ENCODE measurements around the gene CXCR4.

The CXCR4 gene

DNA sequence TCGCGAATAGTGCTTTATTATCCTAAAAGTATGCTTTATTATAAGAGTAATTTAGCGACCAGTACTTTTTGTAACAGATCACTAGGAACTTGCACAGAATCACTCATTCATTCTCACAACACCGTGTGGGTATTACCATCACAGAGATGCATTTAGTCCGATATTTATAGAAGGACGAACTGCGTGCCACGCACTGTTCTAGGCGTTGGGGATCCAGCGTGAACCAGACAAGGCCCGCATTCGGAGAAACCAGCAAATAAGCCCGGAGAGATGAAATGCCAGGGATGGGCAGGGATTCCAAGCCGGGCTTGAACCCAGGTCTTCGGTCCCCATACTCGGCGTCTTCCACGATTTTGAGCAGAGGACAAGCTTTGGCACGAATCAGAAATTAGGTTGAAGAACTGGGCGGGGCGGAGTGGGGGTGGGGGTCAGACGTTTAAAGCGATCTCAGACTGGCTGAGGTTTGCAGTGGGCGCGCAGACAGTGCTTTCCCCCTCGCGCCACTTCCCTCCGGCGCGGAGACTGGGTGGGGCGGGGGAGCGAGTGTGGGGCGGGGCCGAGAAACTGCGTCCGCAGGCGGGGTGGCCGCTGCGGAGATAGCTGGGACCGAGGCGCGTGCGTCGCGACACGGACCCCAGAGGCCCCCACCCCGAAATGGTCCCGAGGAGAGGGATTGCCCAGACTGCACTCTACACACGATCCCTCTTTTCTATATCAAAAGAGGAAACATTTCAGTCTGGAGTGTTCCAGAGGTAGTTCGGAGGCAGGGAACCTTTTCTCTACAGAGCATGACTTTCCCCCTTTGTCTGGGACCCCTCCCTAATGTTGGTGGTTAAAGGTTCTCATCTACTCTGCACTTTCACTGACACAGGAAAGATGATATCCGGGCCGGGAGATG is 1.1 kb upstream of the CXCR4 start:
- DNase-seq (ENCODE audit: low spot score) = peak; percentile 73
- TF ChIP-seq, protein P1, sequence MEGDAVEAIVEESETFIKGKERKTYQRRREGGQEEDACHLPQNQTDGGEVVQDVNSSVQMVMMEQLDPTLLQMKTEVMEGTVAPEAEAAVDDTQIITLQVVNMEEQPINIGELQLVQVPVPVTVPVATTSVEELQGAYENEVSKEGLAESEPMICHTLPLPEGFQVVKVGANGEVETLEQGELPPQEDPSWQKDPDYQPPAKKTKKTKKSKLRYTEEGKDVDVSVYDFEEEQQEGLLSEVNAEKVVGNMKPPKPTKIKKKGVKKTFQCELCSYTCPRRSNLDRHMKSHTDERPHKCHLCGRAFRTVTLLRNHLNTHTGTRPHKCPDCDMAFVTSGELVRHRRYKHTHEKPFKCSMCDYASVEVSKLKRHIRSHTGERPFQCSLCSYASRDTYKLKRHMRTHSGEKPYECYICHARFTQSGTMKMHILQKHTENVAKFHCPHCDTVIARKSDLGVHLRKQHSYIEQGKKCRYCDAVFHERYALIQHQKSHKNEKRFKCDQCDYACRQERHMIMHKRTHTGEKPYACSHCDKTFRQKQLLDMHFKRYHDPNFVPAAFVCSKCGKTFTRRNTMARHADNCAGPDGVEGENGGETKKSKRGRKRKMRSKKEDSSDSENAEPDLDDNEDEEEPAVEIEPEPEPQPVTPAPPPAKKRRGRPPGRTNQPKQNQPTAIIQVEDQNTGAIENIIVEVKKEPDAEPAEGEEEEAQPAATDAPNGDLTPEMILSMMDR (IDR thresholded peaks at IDR 0.05; ENCODE audit: extremely low read depth, missing control alignments) = no peak

DNA sequence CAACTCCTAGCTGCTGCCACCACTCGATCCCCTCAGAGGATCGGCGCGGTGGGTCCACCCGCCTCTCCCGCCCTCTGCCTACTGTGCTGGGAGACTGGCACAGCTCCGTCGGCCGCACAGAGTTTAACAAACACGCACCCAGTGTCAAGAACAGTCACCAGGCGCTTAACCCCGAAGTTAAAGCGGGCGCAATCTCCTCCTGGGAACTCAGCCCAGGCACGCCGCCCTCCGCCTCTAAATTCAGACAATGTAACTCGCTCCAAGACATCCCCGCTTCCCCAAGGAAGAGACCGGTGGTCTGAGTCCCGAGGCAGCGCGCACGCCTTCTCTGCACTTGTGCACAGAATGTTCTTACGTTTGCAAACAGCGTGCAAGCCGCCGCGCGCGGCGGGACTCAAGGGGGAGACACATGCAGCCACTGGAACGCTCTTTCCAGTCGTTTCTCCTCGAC is 533 bp downstream of the CXCR4 start:
- DNase-seq (ENCODE audit: low spot score) = peak; percentile 45
- TF ChIP-seq, protein P1 (IDR thresholded peaks at IDR 0.05; ENCODE audit: extremely low read depth, missing control alignments) = no peak

DNA sequence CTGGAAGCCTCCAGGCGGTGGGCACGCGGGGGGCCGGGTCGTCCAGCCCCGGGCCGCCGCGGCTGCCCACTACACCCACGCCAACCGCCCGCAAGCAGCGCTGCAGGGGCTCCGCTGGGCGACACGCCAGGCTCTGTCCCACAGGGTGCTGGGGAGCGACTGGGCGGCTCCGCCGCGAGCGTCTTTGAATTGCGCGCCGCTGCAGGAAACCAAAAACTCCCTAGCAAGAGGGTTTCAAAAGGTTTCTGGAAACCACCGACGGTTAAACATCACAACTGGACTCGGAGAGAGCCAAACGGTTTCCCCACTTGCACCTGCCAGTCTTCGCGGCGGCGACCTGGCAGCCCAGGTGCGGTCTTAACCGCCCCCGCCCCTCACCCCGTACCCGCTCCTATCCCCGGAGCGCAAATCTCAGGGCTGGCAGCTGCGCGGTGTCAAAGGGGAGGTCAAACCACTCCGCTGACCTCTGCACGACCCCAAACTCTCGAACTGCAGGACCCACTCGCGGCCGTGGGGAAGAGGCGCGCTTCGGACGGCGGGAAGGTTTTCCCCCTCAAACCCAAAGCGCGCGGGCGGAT is 1.0 kb downstream of the CXCR4 start:
- DNase-seq (ENCODE audit: low spot score) = peak; percentile 87
- TF ChIP-seq, protein P1 (IDR thresholded peaks at IDR 0.05; ENCODE audit: extremely low read depth, missing control alignments) = no peak

DNA sequence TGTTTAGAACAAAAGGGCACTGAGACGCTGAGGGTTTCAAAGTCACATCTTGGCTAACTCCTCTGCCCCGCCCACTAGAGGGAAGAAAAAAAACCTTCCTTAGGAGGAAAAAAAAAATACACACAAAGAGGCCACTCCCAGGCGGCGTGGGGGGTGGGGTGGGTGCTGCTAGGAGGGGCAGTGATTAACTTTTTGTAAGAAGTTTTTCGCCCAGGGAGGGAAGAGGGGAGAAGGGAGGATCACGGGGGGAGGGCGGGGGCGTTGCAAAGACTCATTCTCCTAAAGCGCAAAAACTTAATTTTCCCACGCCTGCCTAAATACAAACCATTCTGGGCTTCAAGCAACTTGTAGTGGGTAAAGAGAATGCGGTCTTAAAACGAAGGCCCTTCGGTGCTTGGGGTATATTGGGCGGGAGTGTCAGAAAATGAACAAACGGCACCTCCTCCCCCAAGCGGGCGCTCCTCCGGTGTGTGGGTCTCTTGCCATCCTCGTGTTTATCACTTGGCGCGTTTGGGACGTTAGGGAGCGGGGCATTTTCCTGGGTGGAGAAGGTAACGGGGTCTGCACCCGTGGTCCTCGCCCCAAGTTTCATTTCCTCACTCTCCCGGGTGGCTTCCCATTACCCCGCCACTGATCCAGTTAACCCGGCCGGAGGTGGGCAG is 1.7 kb downstream of the CXCR4 start:
- peak; percentile 48 for DNase-seq (ENCODE audit: low spot score)
- TF ChIP-seq, protein P1 (IDR thresholded peaks at IDR 0.05; ENCODE audit: extremely low read depth, missing control alignments) = no peak

DNA sequence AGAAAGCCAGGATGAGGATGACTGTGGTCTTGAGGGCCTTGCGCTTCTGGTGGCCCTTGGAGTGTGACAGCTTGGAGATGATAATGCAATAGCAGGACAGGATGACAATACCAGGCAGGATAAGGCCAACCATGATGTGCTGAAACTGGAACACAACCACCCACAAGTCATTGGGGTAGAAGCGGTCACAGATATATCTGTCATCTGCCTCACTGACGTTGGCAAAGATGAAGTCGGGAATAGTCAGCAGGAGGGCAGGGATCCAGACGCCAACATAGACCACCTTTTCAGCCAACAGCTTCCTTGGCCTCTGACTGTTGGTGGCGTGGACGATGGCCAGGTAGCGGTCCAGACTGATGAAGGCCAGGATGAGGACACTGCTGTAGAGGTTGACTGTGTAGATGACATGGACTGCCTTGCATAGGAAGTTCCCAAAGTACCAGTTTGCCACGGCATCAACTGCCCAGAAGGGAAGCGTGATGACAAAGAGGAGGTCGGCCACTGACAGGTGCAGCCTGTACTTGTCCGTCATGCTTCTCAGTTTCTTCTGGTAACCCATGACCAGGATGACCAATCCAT is 2.7 kb downstream of the CXCR4 start:
- TF ChIP-seq, protein P1 (IDR thresholded peaks at IDR 0.05; ENCODE audit: extremely low read depth, missing control alignments) = no peak
- no peak for DNase-seq (ENCODE audit: low spot score)

DNA sequence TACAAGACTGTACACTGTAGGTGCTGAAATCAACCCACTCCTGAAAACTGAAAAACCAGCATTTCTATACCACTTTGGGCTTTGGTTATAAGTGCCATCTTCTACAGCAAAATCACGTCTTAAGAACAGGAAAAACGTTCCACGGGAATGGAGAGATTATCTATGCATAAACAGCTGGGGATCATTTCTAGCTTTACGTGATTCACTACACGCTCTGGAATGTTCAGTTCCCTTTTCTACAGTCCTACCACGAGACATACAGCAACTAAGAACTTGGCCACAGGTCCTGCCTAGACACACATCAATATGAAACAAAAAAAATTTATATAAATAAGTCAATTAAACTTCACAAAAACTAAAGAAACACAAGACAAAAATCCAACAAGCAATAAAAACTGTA is 3.6 kb downstream of the CXCR4 start:
- TF ChIP-seq, protein P1 (IDR thresholded peaks at IDR 0.05; ENCODE audit: extremely low read depth, missing control alignments) = no peak
- DNase-seq (ENCODE audit: low spot score) = no peak
